ENCODE measurements around the gene UNC119B.
"Not testable (repeated sequence)": the region's sequence is repeated elsewhere in the genome, so short reads cannot be mapped to it uniquely, and the experiment has no call there.

The UNC119B gene

GRCh38 chr12:120710031-120710804 is at the start of gene UNC119B:
Gene UNC119B, plus strand, starts transcription at chr12:120710458. Its CDS starts 17 bp downstream, at chr12:120710475.
- DNase-seq = peak; percentile 56

GRCh38 chr12:120661432-120661831 is 48.8 kb upstream of the UNC119B start:
- DNase-seq = no peak

- DNase-seq = no peak
Observed at GRCh38 chr12:120662879-120663278, 47.4 kb upstream of the UNC119B start.

GRCh38 chr12:120663741-120664140 is 46.5 kb upstream of the UNC119B start:
- DNase-seq = no peak

- DNase-seq = no peak
Observed at GRCh38 chr12:120666571-120667390, 43.5 kb upstream of the UNC119B start.

GRCh38 chr12:120668091-120668867 is 42.0 kb upstream of the UNC119B start:
- no peak for DNase-seq

- no peak for DNase-seq
Observed at GRCh38 chr12:120668868-120669840, 41.1 kb upstream of the UNC119B start.

GRCh38 chr12:120670237-120670636 is 40.0 kb upstream of the UNC119B start:
- DNase-seq = not testable (repeated sequence)

- DNase-seq = no peak
Observed at GRCh38 chr12:120670667-120671066, 39.6 kb upstream of the UNC119B start.

GRCh38 chr12:120674097-120674636 is 36.1 kb upstream of the UNC119B start:
- no peak for DNase-seq

GRCh38 chr12:120677765-120678473 is 32.3 kb upstream of the UNC119B start:
- peak; percentile 51 for DNase-seq

- peak; percentile 40 for DNase-seq
Observed at GRCh38 chr12:120678572-120678971, 31.7 kb upstream of the UNC119B start.

- DNase-seq = no peak
Observed at GRCh38 chr12:120680165-120680738, 30.0 kb upstream of the UNC119B start.

- peak; percentile 21 for DNase-seq
Observed at GRCh38 chr12:120684523-120684932, 25.7 kb upstream of the UNC119B start.

- no peak for DNase-seq
Observed at GRCh38 chr12:120685522-120685921, 24.7 kb upstream of the UNC119B start.

- peak; percentile 98 for DNase-seq
Observed at GRCh38 chr12:120686151-120686689, 24.0 kb upstream of the UNC119B start.

- peak; percentile 99 for DNase-seq
Observed at GRCh38 chr12:120686690-120687577, 23.3 kb upstream of the UNC119B start, which contains the start of gene MLEC. Gene MLEC, plus strand, starts transcription at chr12:120687149. Its CDS starts 148 bp downstream, at chr12:120687297.

GRCh38 chr12:120687578-120688289 is 22.5 kb upstream of the UNC119B start:
- DNase-seq = peak; percentile 21
